OCI-LY7 (cell line): Measurements from ENCODE around the gene PSME3. TPM values are rescaled to one million over a fixed set of nuclear protein-coding genes. Genes with fewer than 3 reads are reported as not detected.
A peak's percentile ranks its signal among the peaks of the same experiment; 100 is the strongest.

Experiments
- BruUV-seq: library from RNA; stranded (reverse); fragments of 400-500 nt; replicated peaks from 2 replicates; lab custom pipeline; 2021; lab: Mats Ljungman, UMichigan
- CTCF ChIA-PET: fragments of 300-600 bp; sonication (Branson Sonifier 250); formaldehyde crosslinking; loops from one replicate; lab custom pipeline; 2022; ENCODE audit warnings: antibody characterized with exemption; ENCODE audit not compliant: unreplicated experiment; lab: Charles Lee
- POLR2A ChIA-PET: fragments of 300-600 bp; sonication (Branson Sonifier 250); formaldehyde crosslinking; loops from one replicate; lab custom pipeline; 2022; ENCODE audit warnings: antibody characterized with exemption; lab: Charles Lee
- DNase-seq: peaks from one replicate; pipeline ENCODE4 v3.0.0-alpha.2; 2015; ENCODE audit warnings: low spot score
- H2AFZ ChIP-seq: fragments of 200-600 bp; sonication (generic), shearing (Covaris generic); 2 replicates; pipeline ENCODE4 v1.6.1; 2014; ENCODE audit warnings: mild to moderate bottlenecking, antibody characterized with exemption, low read length, moderate library complexity
- H3K27ac ChIP-seq: fragments of 200-600 bp; sonication (generic); 2 replicates; pipeline ENCODE4 v1.5.1; 2014; ENCODE audit warnings: mixed run types, low read depth, mild to moderate bottlenecking, moderate library complexity, low read length, inconsistent platforms; ENCODE audit not compliant: poor library complexity, severe bottlenecking
- H3K36me3 ChIP-seq: fragments of 200-600 bp; sonication (generic); 2 replicates; pipeline ENCODE4 v1.6.1; 2014; ENCODE audit warnings: mild to moderate bottlenecking, antibody characterized with exemption, low read length, moderate library complexity, mixed read lengths; ENCODE audit not compliant: insufficient read depth
- H3K4me1 ChIP-seq: fragments of 200-600 bp; sonication (generic); 2 replicates; pipeline ENCODE4 v1.5.1; 2014; ENCODE audit warnings: mild to moderate bottlenecking, low read length; ENCODE audit not compliant: insufficient read depth, poor library complexity, severe bottlenecking
- H3K4me2 ChIP-seq: fragments of 200-600 bp; sonication (generic); 2 replicates; pipeline ENCODE4 v1.6.1; 2014; ENCODE audit warnings: mild to moderate bottlenecking, low read length
- H3K4me3 ChIP-seq: fragments of 200-600 bp; sonication (generic); 2 replicates; pipeline ENCODE4 v1.5.1; 2014; ENCODE audit warnings: mild to moderate bottlenecking, low read depth, low read length; ENCODE audit not compliant: poor library complexity, severe bottlenecking
- H3K79me2 ChIP-seq: fragments of 200-600 bp; sonication (generic); 2 replicates; pipeline ENCODE4 v1.6.1; 2016; ENCODE audit warnings: low read depth, mild to moderate bottlenecking, low read length, moderate library complexity, mixed read lengths; ENCODE audit not compliant: insufficient read depth
- H3K9me2 ChIP-seq: fragments of 200-600 bp; sonication (generic); 2 replicates; pipeline ENCODE4 v1.6.1; 2016; ENCODE audit warnings: mild to moderate bottlenecking, low read length, mixed read lengths; ENCODE audit not compliant: insufficient read depth
- H3K9me3 ChIP-seq: fragments of 200-600 bp; sonication (generic); 2 replicates; pipeline ENCODE4 v1.6.1; 2014; ENCODE audit warnings: mild to moderate bottlenecking, mixed run types, low read length, mixed read lengths
- H4K20me1 ChIP-seq: fragments of 200-600 bp; sonication (generic); 2 replicates; pipeline ENCODE4 v1.6.1; 2014; ENCODE audit warnings: mild to moderate bottlenecking, antibody characterized with exemption, low read length, moderate library complexity, mixed read lengths; ENCODE audit not compliant: insufficient read depth
- CTCF ChIP-seq: fragments of 200-600 bp; sonication (generic); conservative IDR thresholded peaks from 2 replicates; pipeline ENCODE4 v1.5.1; 2014; ENCODE audit warnings: mild to moderate bottlenecking, antibody characterized with exemption, low read length, moderate library complexity, mixed read lengths
- EZH2phosphoT487 ChIP-seq: fragments of 200-600 bp; sonication (generic); IDR thresholded peaks from 2 replicates; pipeline ENCODE4 v1.6.1; 2018; ENCODE audit warnings: low read depth, borderline replicate concordance, mild to moderate bottlenecking, mixed run types, antibody characterized with exemption, low read length, moderate library complexity, mixed read lengths
- intact Hi-C: fragments of 100-400 bp; cut with micrococcal nuclease; formaldehyde crosslinking; loops from one replicate; pipeline ENCODE4 v1.10.0; 2022; ENCODE audit not compliant: unreplicated experiment
- total RNA-seq, 2 experiments: library from RNA; depleted of rRNA in 1 of 2; stranded (reverse); fragments of >200 nt in 1 of 2; shearing (Covaris generic) in 1 of 2; gene quantifications; 2 replicates each; pipeline ENCODE4 v1.2.3, GENCODE V29; 2014 to 2022

The PSME3 gene
- total RNA-seq, 2 experiments from 2014 or later, result 81.9 to 167 TPM

- ChIA-PET CTCF (interaction anchor here (0.6 to 0.7 kb wide), 2 partner anchors 10 to 150 kb away, joined by 3 read pairs; partner anchors contain the start of gene BECN1), POLR2A (interaction anchor here (0.6 to 2.2 kb wide), 4 partner anchors 10 to 164 kb away, joined by 3 to 12 read pairs (median 6); partner anchors contain the start of genes BECN1 and RPL27)
- H3K27ac ChIP-seq, result peak overlapping the region; percentile 60
- peak overlapping the region; percentile 86; the same call in 1 of the 2 replicates for H2AFZ ChIP-seq
- no TSS peak for BruUV-seq
- peak overlapping the region; percentile 87 for H3K4me2 ChIP-seq
- H3K4me1 ChIP-seq, result peaks cover 15% of the 10 kb centered on the region
- TF ChIP-seq EZH2phosphoT487 (no peak), CTCF (no peak)
- peaks cover 43% of the 10 kb centered on the region for H3K79me2 ChIP-seq
- no peaks in the 10 kb centered on the region for H3K9me3 ChIP-seq
- peak overlapping the region; percentile 99 for H3K4me3 ChIP-seq
- H4K20me1 ChIP-seq, result peaks cover 8% of the 10 kb centered on the region; the same call in 1 of the 2 replicates
- peaks cover 50% of the 10 kb centered on the region for H3K36me3 ChIP-seq
- DNase-seq, result no peak
- H3K9me2 ChIP-seq, result no peaks in the 10 kb centered on the region
- intact Hi-C loops, result loop anchor here (5.0 kb wide), 2 partner anchors 73 to 163 kb away; partner anchors contain the start of gene RPL27
Observed at GRCh38 chr17:42833767-42834422, 698 bp downstream of the PSME3 start.

- H3K9me2 ChIP-seq, result no peaks in the 10 kb centered on the region
- no peak overlapping the region for H3K27ac ChIP-seq
- peaks cover 67% of the 10 kb centered on the region for H3K36me3 ChIP-seq
- H3K4me3 ChIP-seq, result no peak overlapping the region
- H3K4me2 ChIP-seq, result no peak overlapping the region
- DNase-seq, result no peak
- peaks cover 43% of the 10 kb centered on the region for H3K79me2 ChIP-seq
- POLR2A ChIA-PET, result interaction anchor here (0.5 kb wide), 1 partner anchor 125 kb away, joined by 8 read pairs; no protein-coding TSS in a partner anchor
- intact Hi-C loops, result no loop called here
- TF ChIP-seq EZH2phosphoT487 (no peak), CTCF (no peak)
- H3K9me3 ChIP-seq, result no peaks in the 10 kb centered on the region
- H3K4me1 ChIP-seq, result peaks cover 15% of the 10 kb centered on the region
- H4K20me1 ChIP-seq, result peaks cover 8% of the 10 kb centered on the region; the same call in 1 of the 2 replicates
- no peak overlapping the region for H2AFZ ChIP-seq
- no TSS peak for BruUV-seq
- CTCF ChIA-PET, result no interaction called here
Observed at GRCh38 chr17:42835732-42836131, 2.5 kb downstream of the PSME3 start.
